HG03139 (cell line): ENCODE data around the gene RBMS1.

ENCODE experiments used
- ATAC-seq: cut with Tn5 transposase; IDR thresholded peaks from one replicate; pipeline ENCODE4 v1.9.1; 2021; ENCODE audit not compliant: unreplicated experiment

RBMS1 gene

GRCh38 chr2:160365716-160366367 lies 127.8 kb downstream of the RBMS1 start:
- no peak for ATAC-seq

GRCh38 chr2:160364364-160364763 lies 129.2 kb downstream of the RBMS1 start:
- ATAC-seq: no peak

- ATAC-seq: no peak
Observed at GRCh38 chr2:160363961-160364360, 129.6 kb downstream of the RBMS1 start.

- ATAC-seq: no peak
Observed at GRCh38 chr2:160363055-160363454, 130.6 kb downstream of the RBMS1 start.

GRCh38 chr2:160362541-160362940 lies 131.1 kb downstream of the RBMS1 start:
- no peak for ATAC-seq

GRCh38 chr2:160362018-160362417 lies 131.6 kb downstream of the RBMS1 start:
- ATAC-seq: no peak

GRCh38 chr2:160360089-160360757 lies 133.4 kb downstream of the RBMS1 start:
- ATAC-seq: no peak

GRCh38 chr2:160358046-160358445 lies 135.6 kb downstream of the RBMS1 start:
- ATAC-seq: no peak

- ATAC-seq: no peak
Observed at GRCh38 chr2:160356485-160356884, 137.1 kb downstream of the RBMS1 start.

GRCh38 chr2:160355080-160355479 lies 138.5 kb downstream of the RBMS1 start:
- no peak for ATAC-seq

GRCh38 chr2:160354677-160355076 lies 138.9 kb downstream of the RBMS1 start:
- no peak for ATAC-seq

- no peak for ATAC-seq
Observed at GRCh38 chr2:160353813-160354212, 139.8 kb downstream of the RBMS1 start.

- ATAC-seq: no peak
Observed at GRCh38 chr2:160353166-160353565, 140.4 kb downstream of the RBMS1 start.

- ATAC-seq: no peak
Observed at GRCh38 chr2:160352500-160352899, 141.1 kb downstream of the RBMS1 start.

GRCh38 chr2:160351956-160352355 lies 141.7 kb downstream of the RBMS1 start:
- no peak for ATAC-seq

- ATAC-seq: no peak
Observed at GRCh38 chr2:160349306-160349705, 144.3 kb downstream of the RBMS1 start.

- no peak for ATAC-seq
Observed at GRCh38 chr2:160347269-160347863, 146.2 kb downstream of the RBMS1 start.

- no peak for ATAC-seq
Observed at GRCh38 chr2:160345071-160345764, 148.4 kb downstream of the RBMS1 start.

GRCh38 chr2:160343404-160343803 lies 150.2 kb downstream of the RBMS1 start:
- no peak for ATAC-seq

- no peak for ATAC-seq
Observed at GRCh38 chr2:160339726-160340125, 153.9 kb downstream of the RBMS1 start.

GRCh38 chr2:160338901-160339685 lies 154.5 kb downstream of the RBMS1 start:
- no peak for ATAC-seq
